ENCODE data around the gene KAZN.
"Not testable (repeated sequence)": the region's sequence is repeated elsewhere in the genome, so short reads cannot be mapped to it uniquely, and the experiment has no call there.

Gene KAZN

GRCh38 chr1:15114884-15115283 lies 516.4 kb downstream of the KAZN start:
- no peak for DNase-seq (ENCODE audit: low read depth)

- DNase-seq (ENCODE audit: low read depth), result no peak
Measured at GRCh38 chr1:15115542-15116330, 517.3 kb downstream of the KAZN start.

- DNase-seq (ENCODE audit: low read depth), result no peak
Measured at GRCh38 chr1:15116966-15117365, 518.5 kb downstream of the KAZN start.

- no peak for DNase-seq (ENCODE audit: low read depth)
Measured at GRCh38 chr1:15117671-15118325, 519.3 kb downstream of the KAZN start.

- DNase-seq (ENCODE audit: low read depth), result no peak
Measured at GRCh38 chr1:15118579-15118978, 520.1 kb downstream of the KAZN start.

GRCh38 chr1:15120251-15120945 lies 521.9 kb downstream of the KAZN start:
- no peak for DNase-seq (ENCODE audit: low read depth)

- DNase-seq (ENCODE audit: low read depth), result no peak
Measured at GRCh38 chr1:15122331-15122730, 523.8 kb downstream of the KAZN start.

- no peak for DNase-seq (ENCODE audit: low read depth)
Measured at GRCh38 chr1:15123270-15123669, 524.8 kb downstream of the KAZN start.

GRCh38 chr1:15123925-15124324 lies 525.4 kb downstream of the KAZN start:
- DNase-seq (ENCODE audit: low read depth), result no peak

GRCh38 chr1:15124362-15125100 lies 526.0 kb downstream of the KAZN start:
- no peak for DNase-seq (ENCODE audit: low read depth)

GRCh38 chr1:15125101-15125745 lies 526.7 kb downstream of the KAZN start:
- no peak for DNase-seq (ENCODE audit: low read depth)

- no peak for DNase-seq (ENCODE audit: low read depth)
Measured at GRCh38 chr1:15128077-15128476, 529.6 kb downstream of the KAZN start.

- DNase-seq (ENCODE audit: low read depth), result peak; percentile 50
Measured at GRCh38 chr1:15128520-15129313, 530.2 kb downstream of the KAZN start.

GRCh38 chr1:15129944-15130343 lies 531.5 kb downstream of the KAZN start:
- DNase-seq (ENCODE audit: low read depth), result no peak

- no peak for DNase-seq (ENCODE audit: low read depth)
Measured at GRCh38 chr1:15130607-15131006, 532.1 kb downstream of the KAZN start.

GRCh38 chr1:15132965-15133364 lies 534.5 kb downstream of the KAZN start:
- DNase-seq (ENCODE audit: low read depth), result no peak

GRCh38 chr1:15134285-15134684 lies 535.8 kb downstream of the KAZN start:
- no peak for DNase-seq (ENCODE audit: low read depth)

- DNase-seq (ENCODE audit: low read depth), result not testable (repeated sequence)
Measured at GRCh38 chr1:15135604-15136003, 537.1 kb downstream of the KAZN start.

GRCh38 chr1:15137809-15138208 lies 539.3 kb downstream of the KAZN start:
- DNase-seq (ENCODE audit: low read depth), result no peak

- DNase-seq (ENCODE audit: low read depth), result no peak
Measured at GRCh38 chr1:15139654-15140350, 541.3 kb downstream of the KAZN start.
